Lung (tissue), 12 donors: ENCODE results near the gene ID4. TPM values are rescaled to one million over a fixed set of nuclear protein-coding genes. Genes with fewer than 3 reads are reported as not detected.

ENCODE experiments used
- ATAC-seq: fragments of 200-7000 bp; cut with Tn5 transposase; one replicate; pipeline ENCODE4 v1.9.1; 2020; ENCODE audit warnings: moderate number of reproducible peaks; ENCODE audit not compliant: insufficient read depth, low FRiP score
- DNase-seq, 3 donors: peaks; one replicate each; pipeline ENCODE4 v3.0.0-alpha.2; 2013 to 2017
- H3K27ac ChIP-seq, 2 donors: one replicate each; pipeline ENCODE4 v1.5.1; 2013; ENCODE audit warnings: mild to moderate bottlenecking in 2 of 2, moderate library complexity in 2 of 2, control low read depth in 1 of 2, inconsistent platforms in 1 of 2, low read depth in 1 of 2, low read length in 1 of 2
- H3K27me3 ChIP-seq, 3 donors: one replicate each; pipeline ENCODE4 v1.5.1; 2013; ENCODE audit warnings: low read length in 2 of 3; ENCODE audit not compliant: control insufficient read depth in 3 of 3, insufficient read depth in 3 of 3
- H3K36me3 ChIP-seq, 4 donors: one replicate each; pipeline ENCODE4 v1.5.1; 2013; ENCODE audit warnings: low read length in 4 of 4, mild to moderate bottlenecking in 1 of 4, moderate library complexity in 1 of 4; ENCODE audit not compliant: control insufficient read depth in 4 of 4, insufficient read depth in 4 of 4
- H3K4me1 ChIP-seq, 5 donors: one replicate each; pipeline ENCODE4 v1.5.1; 2013; ENCODE audit warnings: low read length in 5 of 5, mild to moderate bottlenecking in 2 of 5, moderate library complexity in 1 of 5; ENCODE audit not compliant: control insufficient read depth in 5 of 5, insufficient read depth in 5 of 5
- H3K4me3 ChIP-seq: one replicate; pipeline ENCODE4 v1.5.1; 2013; ENCODE audit warnings: mild to moderate bottlenecking, control low read depth, moderate library complexity
- H3K9ac ChIP-seq, 2 donors: one replicate each; pipeline ENCODE4 v1.5.1; 2013; ENCODE audit warnings: low read length in 2 of 2, control low read depth in 1 of 2; ENCODE audit not compliant: insufficient read depth in 1 of 2
- H3K9me3 ChIP-seq, 4 donors: one replicate each; pipeline ENCODE4 v1.5.1; 2013; ENCODE audit warnings: low read length in 3 of 4, mild to moderate bottlenecking in 1 of 4, moderate library complexity in 1 of 4; ENCODE audit not compliant: control insufficient read depth in 4 of 4, insufficient read depth in 3 of 4
- CTCF ChIP-seq: IDR thresholded peaks from 2 replicates; pipeline ENCODE4 v1.5.1; 2012; ENCODE audit warnings: mild to moderate bottlenecking; ENCODE audit errors: control extremely low read depth, extremely low read depth
- WGBS, 2 donors: extraction: QIAGEN DNeasy Blood & Tissue Kit; methylation state at CpG; one replicate each; pipeline ENCODE4 v1.1.7; 2013; 5-methylcytosine and 5-hydroxymethylcytosine counted together
- polyA plus RNA-seq, 2 donors: library from polyadenylated mRNA; stranded (reverse); fragments of 200-250 nt; gene quantifications; one replicate each; pipeline ENCODE4 v1.2.1, GENCODE V29; 2013
- total RNA-seq, 2 donors: library from RNA; depleted of rRNA in 1 of 2; stranded (reverse); fragments of >200 nt in 1 of 2; gene quantifications; one replicate each; pipeline ENCODE4 v1.2.1, GENCODE V29; 2014 to 2021
- donor health status: control.
- donor health status: control.
- donor health status: Bipolar disorder and iron deficiency.
- donor health status: healthy.
- donor health status: DM: yes; HTN: yes; CAD: no.

Gene ID4
- total and polyA plus RNA-seq, 4 donors: 23.9 to 66.5 (median 39.2) TPM

GRCh38 chr6:19827247-19827646, 9.9 kb upstream of the ID4 start:
- H3K4me3 ChIP-seq: no peak overlapping the region
- ATAC-seq (no peak), DNase-seq (no peak)
- H3K4me1 ChIP-seq: peaks cover 0 to 4% (median 0%) of the 10 kb centered on the region in 5 donors
- no peaks in the 10 kb centered on the region for H3K36me3 ChIP-seq
- H3K27ac ChIP-seq: no peak overlapping the region
- H3K9ac ChIP-seq: no peak overlapping the region
- peaks cover 0 to 3% (median 0%) of the 10 kb centered on the region in 4 donors for H3K9me3 ChIP-seq
- WGBS, 2 donors: 85 to 93% methylated on average over 5 of the region's 5 CpGs
- no peaks in the 10 kb centered on the region for H3K27me3 ChIP-seq
- TF ChIP-seq CTCF: no peak

DNA sequence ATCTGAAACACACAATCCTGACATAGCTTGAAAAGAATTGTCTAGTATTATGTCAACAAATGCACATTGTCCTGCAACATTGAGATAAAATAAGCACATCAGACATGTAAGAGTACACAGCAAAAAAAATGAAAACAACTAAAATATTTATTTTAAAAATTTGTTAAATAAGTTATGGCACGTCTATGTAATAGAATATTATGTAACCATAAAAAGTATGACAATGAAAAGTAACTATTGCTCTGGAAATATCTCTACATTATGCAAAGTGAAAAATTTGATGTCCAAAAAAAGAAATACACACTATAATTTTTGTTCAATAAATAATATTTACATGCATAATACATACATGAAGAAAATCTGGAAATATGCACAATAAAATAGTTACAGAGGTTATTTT, 9.3 kb upstream of the ID4 start:
- H3K27ac ChIP-seq: no peak overlapping the region
- DNase-seq: no peak
- peaks cover 0 to 4% (median 0%) of the 10 kb centered on the region in 5 donors for H3K4me1 ChIP-seq
- WGBS, 2 donors: 85 to 93% methylated on average over 1 of the region's 1 CpG
- peaks cover 0 to 3% (median 0%) of the 10 kb centered on the region in 4 donors for H3K9me3 ChIP-seq
- ATAC-seq: no peak
- no peak for TF ChIP-seq CTCF
- no peak overlapping the region for H3K9ac ChIP-seq
- no peaks in the 10 kb centered on the region for H3K27me3 ChIP-seq
- no peak overlapping the region for H3K4me3 ChIP-seq
- H3K36me3 ChIP-seq: no peaks in the 10 kb centered on the region

DNA sequence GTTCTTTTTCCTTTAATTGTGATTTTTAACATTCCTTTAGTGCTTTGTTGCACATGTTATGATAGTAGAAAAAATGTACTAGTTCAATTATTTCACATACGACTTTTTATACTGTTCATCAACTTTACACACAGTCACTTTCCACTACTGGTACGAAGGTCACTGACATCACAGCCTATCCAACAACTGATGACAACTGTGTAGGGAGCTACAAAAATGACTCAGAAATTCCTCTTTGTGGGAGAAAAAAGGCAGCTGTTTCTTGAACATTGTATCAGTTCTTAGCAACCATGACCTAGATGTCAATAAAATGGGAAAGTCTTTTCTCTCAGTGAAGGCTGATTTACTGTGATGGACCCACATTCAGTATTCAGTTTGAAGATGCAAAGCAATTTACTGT, 7.0 kb upstream of the ID4 start:
- no peak overlapping the region for H3K27ac ChIP-seq
- TF ChIP-seq CTCF: no peak
- peaks cover 0 to 3% (median 0%) of the 10 kb centered on the region in 4 donors for H3K9me3 ChIP-seq
- ATAC-seq (peak; percentile 21), DNase-seq (peak; percentile 25 to 68 (median 58))
- H3K27me3 ChIP-seq: no peaks in the 10 kb centered on the region
- 71 to 78% methylated on average over 2 of the region's 2 CpGs for WGBS, 2 donors
- no peaks in the 10 kb centered on the region for H3K36me3 ChIP-seq
- no peak overlapping the region for H3K9ac ChIP-seq
- no peak overlapping the region for H3K4me3 ChIP-seq
- peaks cover 0 to 4% (median 0%) of the 10 kb centered on the region in 5 donors for H3K4me1 ChIP-seq

- 72 to 79% methylated on average over 1 of the region's 1 CpG for WGBS, 2 donors
- no peaks in the 10 kb centered on the region for H3K36me3 ChIP-seq
- no peak overlapping the region for H3K9ac ChIP-seq
- no peak for ATAC-seq
- H3K9me3 ChIP-seq: peaks cover 0 to 3% (median 0%) of the 10 kb centered on the region in 4 donors
- no peak for DNase-seq
- H3K4me1 ChIP-seq: peaks cover 0 to 4% (median 0%) of the 10 kb centered on the region in 5 donors
- TF ChIP-seq CTCF: no peak
- no peak overlapping the region for H3K27ac ChIP-seq
- H3K27me3 ChIP-seq: no peaks in the 10 kb centered on the region
- no peak overlapping the region for H3K4me3 ChIP-seq
These were observed 5.8 kb upstream of the ID4 start for GRCh38 chr6:19831358-19831757.
